Mesendoderm (in vitro differentiated cells): ENCODE measurements around the gene ABCB9.

Experiments used
- DNase-seq: peaks from one replicate; pipeline ENCODE4 v3.0.0; 2013
- H2AK5ac ChIP-seq: 2 replicates; pipeline ENCODE4 v1.6.1; 2013; ENCODE audit warnings: low read length, inconsistent platforms
- H2BK120ac ChIP-seq: 2 replicates; pipeline ENCODE4 v1.6.1; 2013; ENCODE audit warnings: low read depth, mild to moderate bottlenecking, low read length, moderate library complexity, mixed read lengths
- H2BK15ac ChIP-seq: replicated peaks from 2 replicates; pipeline ENCODE4 v1.6.1; 2013; ENCODE audit warnings: low read depth, mild to moderate bottlenecking, moderate library complexity
- H2BK5ac ChIP-seq: 2 replicates; pipeline ENCODE4 v1.6.1; 2013; ENCODE audit warnings: low read length, inconsistent platforms
- H3K18ac ChIP-seq: 2 replicates; pipeline ENCODE4 v1.6.1; 2013; ENCODE audit warnings: mild to moderate bottlenecking, low read length, mixed read lengths
- H3K23ac ChIP-seq: one replicate; pipeline ENCODE4 v1.6.1; 2013; ENCODE audit warnings: low read length
- H3K27ac ChIP-seq: 2 replicates; pipeline ENCODE4 v1.5.1; 2013; ENCODE audit warnings: low read depth, mild to moderate bottlenecking, inconsistent platforms, low read length, moderate library complexity
- H3K27me3 ChIP-seq: 2 replicates; pipeline ENCODE4 v1.6.1; 2013; ENCODE audit warnings: low read length, control low read depth, mild to moderate bottlenecking, inconsistent platforms; ENCODE audit not compliant: insufficient read depth, poor library complexity
- H3K36me3 ChIP-seq: 2 replicates; pipeline ENCODE4 v1.6.1; 2013; ENCODE audit warnings: low read length, inconsistent platforms; ENCODE audit not compliant: control insufficient read depth, insufficient read depth
- H3K4ac ChIP-seq: one replicate; pipeline ENCODE4 v1.6.1; 2013; ENCODE audit warnings: low read depth, mild to moderate bottlenecking, low read length, moderate library complexity
- H3K4me1 ChIP-seq: 2 replicates; pipeline ENCODE4 v1.6.1; 2013; ENCODE audit warnings: low read depth, low read length, inconsistent platforms; ENCODE audit not compliant: control insufficient read depth
- H3K4me2 ChIP-seq: 2 replicates; pipeline ENCODE4 v1.6.1; 2013; ENCODE audit warnings: low read length
- H3K4me3 ChIP-seq: 2 replicates; pipeline ENCODE4 v1.5.1; 2013; ENCODE audit warnings: mild to moderate bottlenecking, low read length
- H3K56ac ChIP-seq: one replicate; pipeline ENCODE4 v1.6.1; 2013; ENCODE audit warnings: low read length
- H3K79me1 ChIP-seq: 2 replicates; pipeline ENCODE4 v1.6.1; 2013; ENCODE audit warnings: low read length, inconsistent platforms
- H3K79me2 ChIP-seq: 2 replicates; pipeline ENCODE4 v1.6.1; 2013; ENCODE audit warnings: mild to moderate bottlenecking, low read length; ENCODE audit not compliant: control insufficient read depth, insufficient read depth
- H3K9ac ChIP-seq: 2 replicates; pipeline ENCODE4 v1.6.1; 2013; ENCODE audit warnings: low read length, inconsistent platforms
- H4K5ac ChIP-seq: one replicate; pipeline ENCODE4 v1.6.1; 2013; ENCODE audit warnings: low read length
- H4K8ac ChIP-seq: one replicate; pipeline ENCODE4 v1.6.1; 2013; ENCODE audit warnings: low read depth, mild to moderate bottlenecking, control low read depth, low read length, moderate library complexity
- WGBS: extraction: QIAGEN DNeasy Blood & Tissue Kit; methylation state at CpG from one replicate; pipeline ENCODE4 v1.1.7; 2013; ENCODE audit warnings: low lambda C conversion rate, missing lambda C conversion rate; ENCODE audit not compliant: insufficient coverage; ENCODE audit errors: extremely low coverage; 5-methylcytosine and 5-hydroxymethylcytosine counted together

Gene ABCB9

GRCh38 chr12:122902854-122903692 lies 63.2 kb downstream of the ABCB9 start:
- no peaks in the 10 kb centered on the region for H3K36me3 ChIP-seq
- H2BK15ac ChIP-seq = no peak overlapping the region
- no peak overlapping the region for H3K9ac ChIP-seq
- H3K79me2 ChIP-seq = no peaks in the 10 kb centered on the region
- H3K4me3 ChIP-seq = no peak overlapping the region
- no peak overlapping the region for H2AK5ac ChIP-seq
- H3K4me1 ChIP-seq = no peaks in the 10 kb centered on the region
- H2BK120ac ChIP-seq = no peak overlapping the region
- H3K4ac ChIP-seq = no peak overlapping the region
- H4K5ac ChIP-seq = no peak overlapping the region
- no peak overlapping the region for H3K23ac ChIP-seq
- H3K27ac ChIP-seq = no peak overlapping the region
- H3K56ac ChIP-seq = no peak overlapping the region
- no CpG with 5 or more reads among the region's 10 CpGs for whole genome bisulfite sequencing
- no peak overlapping the region for H3K4me2 ChIP-seq
- H3K27me3 ChIP-seq = no peaks in the 10 kb centered on the region
- no peak overlapping the region for H2BK5ac ChIP-seq
- H3K79me1 ChIP-seq = no peaks in the 10 kb centered on the region
- no peak overlapping the region for H4K8ac ChIP-seq
- H3K18ac ChIP-seq = no peak overlapping the region
- no peak for DNase-seq

- Histone ChIP-seq H3K18ac (no peak overlapping the region), H4K5ac (no peak overlapping the region), H2AK5ac (no peak overlapping the region), H3K79me2 (no peaks in the 10 kb centered on the region), H3K4ac (no peak overlapping the region), H3K4me3 (no peak overlapping the region), H2BK15ac (no peak overlapping the region), H3K79me1 (peaks cover 4% of the 10 kb centered on the region), H3K4me2 (no peak overlapping the region), H2BK5ac (no peak overlapping the region), H3K36me3 (no peaks in the 10 kb centered on the region), H3K56ac (no peak overlapping the region), H4K8ac (no peak overlapping the region), H2BK120ac (no peak overlapping the region), H3K23ac (no peak overlapping the region), H3K27me3 (no peaks in the 10 kb centered on the region), H3K4me1 (peaks cover 2% of the 10 kb centered on the region), H3K9ac (no peak overlapping the region), H3K27ac (no peak overlapping the region)
- no CpG with 5 or more reads among the region's 6 CpGs for WGBS
- DNase-seq = no peak
Observed at GRCh38 chr12:122899887-122900286, 66.4 kb downstream of the ABCB9 start.

GRCh38 chr12:122896662-122897061 lies 69.6 kb downstream of the ABCB9 start:
- no peak overlapping the region for H4K5ac ChIP-seq
- H3K36me3 ChIP-seq = no peaks in the 10 kb centered on the region
- H3K27me3 ChIP-seq = no peaks in the 10 kb centered on the region
- H2BK120ac ChIP-seq = no peak overlapping the region
- H2AK5ac ChIP-seq = no peak overlapping the region
- no peak overlapping the region for H4K8ac ChIP-seq
- H3K79me2 ChIP-seq = peaks cover 2% of the 10 kb centered on the region
- no peak overlapping the region for H3K18ac ChIP-seq
- no CpG with 5 or more reads among the region's 7 CpGs for WGBS
- no peak overlapping the region for H2BK5ac ChIP-seq
- no peak overlapping the region for H3K4me2 ChIP-seq
- no peak for DNase-seq
- peaks cover 8% of the 10 kb centered on the region for H3K79me1 ChIP-seq
- no peak overlapping the region for H3K9ac ChIP-seq
- no peak overlapping the region for H3K56ac ChIP-seq
- H3K23ac ChIP-seq = no peak overlapping the region
- peaks cover 5% of the 10 kb centered on the region for H3K4me1 ChIP-seq
- no peak overlapping the region for H3K4me3 ChIP-seq
- no peak overlapping the region for H3K4ac ChIP-seq
- no peak overlapping the region for H3K27ac ChIP-seq
- no peak overlapping the region for H2BK15ac ChIP-seq

- Histone ChIP-seq H3K4ac (peak within 1 kb of the TSS; percentile 60), H4K5ac (no peak within 1 kb of the TSS), H3K4me2 (peak within 1 kb of the TSS; percentile 82), H4K8ac (no peak within 1 kb of the TSS), H3K18ac (peak within 1 kb of the TSS; percentile 84), H3K9ac (peak within 1 kb of the TSS; percentile 78), H3K79me2 (peaks cover 2% of the 10 kb centered on the region), H2BK15ac (no peak within 1 kb of the TSS), H3K4me3 (peak within 1 kb of the TSS; percentile 57), H3K4me1 (peaks cover 7% of the 10 kb centered on the region), H3K27me3 (no peaks in the 10 kb centered on the region), H3K56ac (peak within 1 kb of the TSS; percentile 90), H3K27ac (no peak within 1 kb of the TSS), H3K23ac (no peak within 1 kb of the TSS), H3K79me1 (peaks cover 8% of the 10 kb centered on the region), H2AK5ac (no peak within 1 kb of the TSS), H3K36me3 (no peaks in the 10 kb centered on the region), H2BK120ac (no peak within 1 kb of the TSS), H2BK5ac (no peak within 1 kb of the TSS)
- DNase-seq = peak; percentile 94
- no CpG with 5 or more reads among the region's 81 CpGs for WGBS
Observed at GRCh38 chr12:122895704-122896636, 70.3 kb downstream of the ABCB9 start, which contains the start of gene VPS37B. Gene VPS37B, minus strand, starts transcription at chr12:122896124. Its CDS starts 62 bp downstream, at chr12:122896062.

GRCh38 chr12:122895320-122895703 lies 71.0 kb downstream of the ABCB9 start:
- Histone ChIP-seq H4K8ac (no peak overlapping the region), H2AK5ac (no peak overlapping the region)

More at GRCh38 chr12:122895320-122895703, 71.0 kb downstream of the ABCB9 start:
- no peak overlapping the region for H4K5ac ChIP-seq
- no peak overlapping the region for H3K27ac ChIP-seq
- no peak overlapping the region for H2BK120ac ChIP-seq
- H3K18ac ChIP-seq = peak overlapping the region; percentile 84
- no peak overlapping the region for H3K23ac ChIP-seq
- H3K36me3 ChIP-seq = no peaks in the 10 kb centered on the region
- peaks cover 7% of the 10 kb centered on the region for H3K4me1 ChIP-seq
- peaks cover 2% of the 10 kb centered on the region for H3K79me2 ChIP-seq
- no peaks in the 10 kb centered on the region for H3K27me3 ChIP-seq
- peak overlapping the region; percentile 78 for H3K9ac ChIP-seq
- no CpG with 5 or more reads among the region's 9 CpGs for WGBS
- peaks cover 8% of the 10 kb centered on the region for H3K79me1 ChIP-seq
- peak overlapping the region; percentile 60 for H3K4ac ChIP-seq
- peak overlapping the region; percentile 90 for H3K56ac ChIP-seq
- no peak overlapping the region for H2BK5ac ChIP-seq
- H3K4me2 ChIP-seq = peak overlapping the region; percentile 82
- H2BK15ac ChIP-seq = no peak overlapping the region
- DNase-seq = no peak
- peak overlapping the region; percentile 57 for H3K4me3 ChIP-seq
